HCT116 (cell line): Measurements from ENCODE around the gene CASTOR2.
"Not testable (repeated sequence)": the region's sequence is repeated elsewhere in the genome, so short reads cannot be mapped to it uniquely, and the experiment has no call there.

ENCODE experiments used
- CEBPB ChIP-seq: IDR thresholded peaks from 2 replicates; pipeline ENCODE4 v1.6.1; 2012; ENCODE audit warnings: low read depth
- EZH2phosphoT487 ChIP-seq: fragments of 200-600 bp; IDR thresholded peaks from 2 replicates; pipeline ENCODE4 v1.6.1; 2018; ENCODE audit warnings: antibody characterized with exemption, borderline replicate concordance
- JUND ChIP-seq: IDR thresholded peaks from 2 replicates; pipeline ENCODE4 v1.6.1; 2012
- POLR2A ChIP-seq: IDR thresholded peaks from 2 replicates; pipeline ENCODE4 v1.7.0; 2011; ENCODE audit warnings: borderline replicate concordance; ENCODE audit not compliant: insufficient read depth, insufficient read length; ENCODE audit errors: extremely low read depth
- ZNF274 ChIP-seq: fragments of 200-500 bp; sonication (Bioruptor generic); IDR thresholded peaks from 2 replicates; pipeline ENCODE4 v1.6.1; 2014; ENCODE audit warnings: mild to moderate bottlenecking, low read depth, low read length, inconsistent platforms
- TF ChIP-seq, protein P1 (sequence below): IDR thresholded peaks from 2 replicates; pipeline ENCODE4 v1.6.1; 2012; ENCODE audit warnings: low read depth
- TF ChIP-seq, protein P2 (sequence below), 3 experiments: fragments of 200-600 bp in 1 of 3; sonication (generic) in 1 of 3; IDR thresholded peaks in 2 of 3; conservative IDR thresholded peaks in 1 of 3; 2 replicates each; pipeline ENCODE4 v1.5.1; 2012 to 2017; ENCODE audit warnings: low read depth in 2 of 3, low read length in 2 of 3, antibody characterized with exemption in 1 of 3, borderline replicate concordance in 1 of 3, control low read depth in 1 of 3, mild to moderate bottlenecking in 1 of 3, mixed read lengths in 1 of 3, mixed run types in 1 of 3, moderate library complexity in 1 of 3; ENCODE audit not compliant: insufficient read depth in 1 of 3
- TF ChIP-seq, protein P3 (sequence below): IDR thresholded peaks from 2 replicates; pipeline ENCODE4 v1.6.1; 2012
- TF ChIP-seq, protein P4 (sequence below): IDR thresholded peaks from 2 replicates; pipeline ENCODE4 v1.6.1; 2011; ENCODE audit warnings: mild to moderate bottlenecking, low read length, moderate library complexity; ENCODE audit not compliant: insufficient replicate concordance; ENCODE audit errors: extremely low read depth

DNA sequence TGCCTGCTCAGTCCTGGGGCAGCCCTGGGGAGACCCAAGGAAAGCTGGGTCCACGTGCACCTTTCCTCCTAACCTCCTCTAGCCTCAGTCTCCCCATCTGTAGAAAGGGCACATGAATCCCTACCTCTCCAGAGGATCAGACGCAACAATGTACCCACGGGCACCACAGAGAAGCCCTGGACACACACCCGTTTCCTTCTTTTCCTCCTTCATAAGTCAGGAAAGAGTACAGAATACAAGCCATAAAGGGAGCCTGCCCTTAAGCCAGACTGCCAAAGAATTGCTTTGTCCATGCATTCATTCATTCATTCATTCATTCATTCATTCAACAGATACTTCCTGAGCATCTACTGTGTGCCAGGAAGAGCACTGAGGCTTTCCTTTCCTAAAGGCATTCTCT is 20.6 kb upstream of the CASTOR2 start:
- TF ChIP-seq, protein P1, sequence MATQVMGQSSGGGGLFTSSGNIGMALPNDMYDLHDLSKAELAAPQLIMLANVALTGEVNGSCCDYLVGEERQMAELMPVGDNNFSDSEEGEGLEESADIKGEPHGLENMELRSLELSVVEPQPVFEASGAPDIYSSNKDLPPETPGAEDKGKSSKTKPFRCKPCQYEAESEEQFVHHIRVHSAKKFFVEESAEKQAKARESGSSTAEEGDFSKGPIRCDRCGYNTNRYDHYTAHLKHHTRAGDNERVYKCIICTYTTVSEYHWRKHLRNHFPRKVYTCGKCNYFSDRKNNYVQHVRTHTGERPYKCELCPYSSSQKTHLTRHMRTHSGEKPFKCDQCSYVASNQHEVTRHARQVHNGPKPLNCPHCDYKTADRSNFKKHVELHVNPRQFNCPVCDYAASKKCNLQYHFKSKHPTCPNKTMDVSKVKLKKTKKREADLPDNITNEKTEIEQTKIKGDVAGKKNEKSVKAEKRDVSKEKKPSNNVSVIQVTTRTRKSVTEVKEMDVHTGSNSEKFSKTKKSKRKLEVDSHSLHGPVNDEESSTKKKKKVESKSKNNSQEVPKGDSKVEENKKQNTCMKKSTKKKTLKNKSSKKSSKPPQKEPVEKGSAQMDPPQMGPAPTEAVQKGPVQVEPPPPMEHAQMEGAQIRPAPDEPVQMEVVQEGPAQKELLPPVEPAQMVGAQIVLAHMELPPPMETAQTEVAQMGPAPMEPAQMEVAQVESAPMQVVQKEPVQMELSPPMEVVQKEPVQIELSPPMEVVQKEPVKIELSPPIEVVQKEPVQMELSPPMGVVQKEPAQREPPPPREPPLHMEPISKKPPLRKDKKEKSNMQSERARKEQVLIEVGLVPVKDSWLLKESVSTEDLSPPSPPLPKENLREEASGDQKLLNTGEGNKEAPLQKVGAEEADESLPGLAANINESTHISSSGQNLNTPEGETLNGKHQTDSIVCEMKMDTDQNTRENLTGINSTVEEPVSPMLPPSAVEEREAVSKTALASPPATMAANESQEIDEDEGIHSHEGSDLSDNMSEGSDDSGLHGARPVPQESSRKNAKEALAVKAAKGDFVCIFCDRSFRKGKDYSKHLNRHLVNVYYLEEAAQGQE, result not testable (repeated sequence)
- TF ChIP-seq, protein P2, sequence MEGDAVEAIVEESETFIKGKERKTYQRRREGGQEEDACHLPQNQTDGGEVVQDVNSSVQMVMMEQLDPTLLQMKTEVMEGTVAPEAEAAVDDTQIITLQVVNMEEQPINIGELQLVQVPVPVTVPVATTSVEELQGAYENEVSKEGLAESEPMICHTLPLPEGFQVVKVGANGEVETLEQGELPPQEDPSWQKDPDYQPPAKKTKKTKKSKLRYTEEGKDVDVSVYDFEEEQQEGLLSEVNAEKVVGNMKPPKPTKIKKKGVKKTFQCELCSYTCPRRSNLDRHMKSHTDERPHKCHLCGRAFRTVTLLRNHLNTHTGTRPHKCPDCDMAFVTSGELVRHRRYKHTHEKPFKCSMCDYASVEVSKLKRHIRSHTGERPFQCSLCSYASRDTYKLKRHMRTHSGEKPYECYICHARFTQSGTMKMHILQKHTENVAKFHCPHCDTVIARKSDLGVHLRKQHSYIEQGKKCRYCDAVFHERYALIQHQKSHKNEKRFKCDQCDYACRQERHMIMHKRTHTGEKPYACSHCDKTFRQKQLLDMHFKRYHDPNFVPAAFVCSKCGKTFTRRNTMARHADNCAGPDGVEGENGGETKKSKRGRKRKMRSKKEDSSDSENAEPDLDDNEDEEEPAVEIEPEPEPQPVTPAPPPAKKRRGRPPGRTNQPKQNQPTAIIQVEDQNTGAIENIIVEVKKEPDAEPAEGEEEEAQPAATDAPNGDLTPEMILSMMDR (IDR thresholded peaks at IDR 0.05 in 2 of 3, conservative IDR thresholded peaks at IDR 0.05 in 1 of 3; ENCODE audit: borderline replicate concordance in 1 of 3, insufficient read depth in 1 of 3, low read depth in 2 of 3, low read length in 2 of 3), result not testable (repeated sequence)
- not testable (repeated sequence) for TF ChIP-seq POLR2A, ZNF274, EZH2phosphoT487, CEBPB, JUND
- TF ChIP-seq, protein P3, sequence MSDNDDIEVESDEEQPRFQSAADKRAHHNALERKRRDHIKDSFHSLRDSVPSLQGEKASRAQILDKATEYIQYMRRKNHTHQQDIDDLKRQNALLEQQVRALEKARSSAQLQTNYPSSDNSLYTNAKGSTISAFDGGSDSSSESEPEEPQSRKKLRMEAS, result not testable (repeated sequence)
- TF ChIP-seq, protein P4, sequence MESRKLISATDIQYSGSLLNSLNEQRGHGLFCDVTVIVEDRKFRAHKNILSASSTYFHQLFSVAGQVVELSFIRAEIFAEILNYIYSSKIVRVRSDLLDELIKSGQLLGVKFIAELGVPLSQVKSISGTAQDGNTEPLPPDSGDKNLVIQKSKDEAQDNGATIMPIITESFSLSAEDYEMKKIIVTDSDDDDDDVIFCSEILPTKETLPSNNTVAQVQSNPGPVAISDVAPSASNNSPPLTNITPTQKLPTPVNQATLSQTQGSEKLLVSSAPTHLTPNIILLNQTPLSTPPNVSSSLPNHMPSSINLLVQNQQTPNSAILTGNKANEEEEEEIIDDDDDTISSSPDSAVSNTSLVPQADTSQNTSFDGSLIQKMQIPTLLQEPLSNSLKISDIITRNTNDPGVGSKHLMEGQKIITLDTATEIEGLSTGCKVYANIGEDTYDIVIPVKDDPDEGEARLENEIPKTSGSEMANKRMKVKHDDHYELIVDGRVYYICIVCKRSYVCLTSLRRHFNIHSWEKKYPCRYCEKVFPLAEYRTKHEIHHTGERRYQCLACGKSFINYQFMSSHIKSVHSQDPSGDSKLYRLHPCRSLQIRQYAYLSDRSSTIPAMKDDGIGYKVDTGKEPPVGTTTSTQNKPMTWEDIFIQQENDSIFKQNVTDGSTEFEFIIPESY, result not testable (repeated sequence)
